RWPE1 (cell line): ENCODE data around the gene PFDN6.
A peak's percentile ranks its signal among the peaks of the same experiment; 100 is the strongest.

Experiments used
- CTCF ChIA-PET: fragments of 350-600 bp; sonication (Branson Sonifier 250); formaldehyde crosslinking; extraction: SDS; loops from one replicate; lab custom pipeline; 2021; lab: Yijun Ruan, JAX
- POLR2A ChIA-PET: fragments of 400-600 bp; formaldehyde crosslinking; extraction: SDS; loops from one replicate; lab custom pipeline; 2020; ENCODE audit warnings: antibody characterized with exemption; ENCODE audit not compliant: low non-redundant PET; lab: Yijun Ruan, JAX
- DNase-seq: peaks from one replicate; pipeline ENCODE4 v3.0.0; 2012; ENCODE audit warnings: low spot score
- H3K27ac ChIP-seq: fragments of 450-650 bp; 2 replicates; pipeline ENCODE4 v1.5.1; 2017
- TF ChIP-seq, protein P1 (sequence below): fragments of 450-650 bp; conservative IDR thresholded peaks from 2 replicates; pipeline ENCODE4 v1.5.1; 2017; ENCODE audit warnings: low read depth, mild to moderate bottlenecking

The PFDN6 gene

DNA sequence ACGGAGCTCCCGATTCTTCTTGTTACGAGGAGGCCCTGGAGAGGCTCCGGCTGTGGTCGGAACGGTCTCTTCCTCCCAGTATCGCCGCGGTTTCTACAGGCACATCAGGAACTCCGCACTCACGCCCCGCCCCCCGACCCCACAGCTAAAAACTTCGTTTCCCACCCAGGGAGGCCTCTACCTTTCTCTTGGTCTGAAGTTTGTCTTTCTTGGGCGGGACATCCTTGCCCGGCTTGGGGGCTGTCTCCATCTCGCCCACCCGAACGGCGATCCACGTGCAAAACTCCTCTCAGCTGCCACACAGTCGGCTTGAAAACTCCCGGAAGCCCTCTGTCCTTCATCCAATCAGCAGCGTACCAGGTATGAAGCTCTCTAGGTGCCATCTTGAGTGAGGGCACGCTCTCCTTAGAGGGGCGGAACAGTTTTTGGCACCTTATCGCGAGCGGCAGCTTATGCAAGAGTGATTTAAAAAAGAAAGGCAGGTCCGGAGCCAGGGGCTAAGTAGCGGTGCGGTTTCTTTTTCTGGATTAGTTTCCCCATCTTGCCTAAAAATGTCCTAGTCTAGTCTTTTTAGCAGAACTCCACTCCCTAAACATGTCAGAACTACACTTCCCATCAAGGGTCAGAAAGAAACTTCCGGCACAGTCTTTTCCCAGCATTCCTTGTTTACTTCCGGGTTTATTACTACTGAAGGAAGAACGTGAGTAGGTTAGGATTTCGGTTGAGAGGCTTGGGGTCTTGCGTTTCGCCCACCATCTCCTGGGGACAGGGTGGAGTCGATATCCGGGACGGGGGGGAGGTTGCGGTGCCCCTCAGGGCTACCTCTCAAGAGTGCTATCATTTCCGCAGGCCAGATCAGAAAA, at the start of gene PFDN6, which contains the start of gene WDR46:
TSS of gene PFDN6 (plus strand) at position 681 of the 863 bp plus-strand sequence. CDS start 256 bp downstream, outside the sequence.
TSS of gene WDR46 (minus strand) at position 319 of the 863 bp plus-strand sequence. CDS start at position 250, 69 bp downstream.
- TF ChIP-seq, protein P1, sequence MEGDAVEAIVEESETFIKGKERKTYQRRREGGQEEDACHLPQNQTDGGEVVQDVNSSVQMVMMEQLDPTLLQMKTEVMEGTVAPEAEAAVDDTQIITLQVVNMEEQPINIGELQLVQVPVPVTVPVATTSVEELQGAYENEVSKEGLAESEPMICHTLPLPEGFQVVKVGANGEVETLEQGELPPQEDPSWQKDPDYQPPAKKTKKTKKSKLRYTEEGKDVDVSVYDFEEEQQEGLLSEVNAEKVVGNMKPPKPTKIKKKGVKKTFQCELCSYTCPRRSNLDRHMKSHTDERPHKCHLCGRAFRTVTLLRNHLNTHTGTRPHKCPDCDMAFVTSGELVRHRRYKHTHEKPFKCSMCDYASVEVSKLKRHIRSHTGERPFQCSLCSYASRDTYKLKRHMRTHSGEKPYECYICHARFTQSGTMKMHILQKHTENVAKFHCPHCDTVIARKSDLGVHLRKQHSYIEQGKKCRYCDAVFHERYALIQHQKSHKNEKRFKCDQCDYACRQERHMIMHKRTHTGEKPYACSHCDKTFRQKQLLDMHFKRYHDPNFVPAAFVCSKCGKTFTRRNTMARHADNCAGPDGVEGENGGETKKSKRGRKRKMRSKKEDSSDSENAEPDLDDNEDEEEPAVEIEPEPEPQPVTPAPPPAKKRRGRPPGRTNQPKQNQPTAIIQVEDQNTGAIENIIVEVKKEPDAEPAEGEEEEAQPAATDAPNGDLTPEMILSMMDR = no peak
- ChIA-PET CTCF (interaction anchor here (0.6 to 1.2 kb wide), 4 partner anchors 9 to 129 kb away, joined by 3 to 8 read pairs (median 5); partner anchors contain the start of genes B3GALT4 and CUTA), POLR2A (interaction anchor here (0.6 to 2.5 kb wide), 4 partner anchors 8 to 28 kb away, joined by 3 to 10 read pairs (median 5); partner anchors contain the start of genes RPS18, VPS52 and ZBTB22)
- peak within 1 kb of the TSS; percentile 76 for H3K27ac ChIP-seq
- peak; percentile 96 for DNase-seq

DNA sequence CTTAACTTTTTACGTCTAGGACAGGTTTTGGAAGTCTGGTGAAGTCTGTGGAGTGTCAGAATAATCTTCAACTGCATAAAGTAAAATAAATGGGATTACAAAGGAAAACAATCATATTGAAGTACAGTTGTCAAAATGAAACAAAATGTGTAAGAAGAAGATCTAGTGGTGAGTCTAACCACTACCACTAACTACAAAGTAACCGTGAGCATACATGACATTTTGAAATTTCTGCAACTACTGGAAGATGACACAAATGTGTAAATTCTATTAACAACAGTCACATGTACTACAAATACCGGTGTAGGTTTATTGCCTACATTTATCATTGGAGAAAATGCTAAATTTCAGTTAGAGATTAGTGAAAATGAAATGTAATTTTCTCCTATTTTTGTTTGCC, 47.4 kb upstream of the PFDN6 start:
- no peak overlapping the region for H3K27ac ChIP-seq
- no peak for DNase-seq
- ChIA-PET CTCF (interaction anchor here (0.7 kb wide), 1 partner anchor 44 kb away, joined by 3 read pairs; no protein-coding TSS in a partner anchor), POLR2A (no interaction called here)
- TF ChIP-seq, protein P1 = no peak

DNA sequence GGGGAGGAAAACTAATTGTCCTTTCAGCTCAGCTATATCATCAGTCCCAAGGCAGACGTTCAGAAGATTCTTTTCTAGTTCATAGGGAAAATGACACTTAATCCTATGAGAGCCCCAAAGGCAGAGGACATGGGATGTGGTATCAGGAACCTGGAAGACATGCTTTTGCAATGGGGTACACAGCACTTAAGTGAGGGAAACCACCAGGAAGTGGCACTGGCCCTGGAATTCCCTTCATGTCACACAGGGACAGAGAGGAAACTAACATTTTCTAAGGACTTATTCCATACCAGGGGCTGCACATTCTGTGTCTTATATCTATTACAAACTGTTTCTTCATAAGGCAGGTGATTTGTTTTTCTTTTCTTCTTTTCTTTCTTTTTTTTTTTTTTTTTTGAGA, 45.9 kb upstream of the PFDN6 start:
- DNase-seq = no peak
- ChIA-PET CTCF (interaction anchor here (0.6 to 0.7 kb wide), 3 partner anchors 46 to 279 kb away, joined by 3 to 4 read pairs (median 3); no protein-coding TSS in a partner anchor), POLR2A (no interaction called here)
- TF ChIP-seq, protein P1 = no peak
- H3K27ac ChIP-seq = no peak overlapping the region

DNA sequence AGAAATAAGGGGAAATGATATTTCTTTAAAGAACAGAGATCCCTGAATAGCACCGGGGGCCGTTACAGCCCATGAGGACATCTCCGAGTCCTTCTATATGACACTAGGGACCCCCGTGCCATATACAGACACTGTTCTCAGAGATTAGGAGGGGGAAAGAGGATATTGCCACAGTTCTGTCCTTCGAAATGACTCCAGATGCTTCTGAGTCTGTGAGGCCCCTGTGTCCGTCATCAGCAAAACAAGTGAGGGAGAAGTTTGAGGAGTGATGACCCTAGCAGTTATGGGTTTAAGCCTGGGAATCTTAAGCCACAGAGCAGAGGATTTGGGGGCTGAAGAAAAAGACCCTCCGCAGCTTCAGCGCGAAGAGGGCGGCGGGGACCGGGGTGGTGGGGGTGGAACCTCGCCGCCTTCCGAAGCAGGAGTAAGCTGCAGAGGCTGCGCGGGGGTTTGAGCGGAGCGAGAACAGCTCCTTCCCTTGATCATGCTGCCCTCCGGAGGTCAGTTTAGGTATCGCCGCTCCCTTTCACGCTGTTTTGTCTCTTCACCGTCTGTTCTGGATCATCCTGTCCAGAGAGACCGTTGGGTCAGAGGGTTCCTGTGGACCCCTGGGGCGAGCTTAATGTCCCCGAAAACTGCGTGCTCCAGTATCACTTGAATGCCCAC, 41.3 kb upstream of the PFDN6 start:
- ChIA-PET POLR2A (interaction anchor here (0.6 to 1.0 kb wide), 2 partner anchors 40 to 50 kb away, joined by 3 to 5 read pairs; partner anchors contain the start of gene RING1), CTCF (interaction anchor here (0.5 to 2.2 kb wide), 27 partner anchors 9 to 390 kb away, joined by 3 to 15 read pairs (median 4); partner anchors contain the start of genes BRD2, HLA-DOA, HSD17B8 and RING1)
- peak; percentile 60 for DNase-seq
- peak overlapping the region; percentile 99 for H3K27ac ChIP-seq
- TF ChIP-seq, protein P1 = peak; percentile 89

DNA sequence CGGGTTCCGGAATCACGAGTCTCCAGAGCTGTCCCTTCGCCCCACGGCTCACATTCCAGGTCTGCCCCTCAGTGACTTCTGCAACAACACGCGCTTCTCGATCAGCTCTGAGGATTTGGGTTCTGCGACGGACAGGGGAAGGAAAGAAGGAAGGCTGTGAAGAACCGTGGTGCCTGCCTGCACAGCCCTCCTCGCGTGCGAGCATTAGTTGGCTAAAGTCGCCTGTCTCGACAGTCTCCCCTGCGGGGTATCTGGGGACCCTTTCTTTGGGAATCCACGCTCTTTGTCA, 40.8 kb upstream of the PFDN6 start:
- TF ChIP-seq, protein P1 = peak; percentile 65
- peak; percentile 24 for DNase-seq
- ChIA-PET POLR2A (interaction anchor here (1.0 kb wide), 1 partner anchor 51 kb away, joined by 3 read pairs; no protein-coding TSS in a partner anchor), CTCF (interaction anchor here (0.5 to 2.2 kb wide), 22 partner anchors 9 to 390 kb away, joined by 3 to 15 read pairs (median 4); partner anchors contain the start of genes BRD2, HSD17B8, RING1 and RXRB)
- peak overlapping the region; percentile 99 for H3K27ac ChIP-seq
